Effector memory CD4-positive, alpha-beta T cell (primary cell): ENCODE results near the gene NFATC2.

ENCODE experiments used
- DNase-seq, 3 donors: peaks; one replicate each; pipeline ENCODE4 v3.0.0-alpha.2; 2020
- H3K27ac ChIP-seq: 2 replicates; pipeline ENCODE4 v1.7.0; 2013; ENCODE audit warnings: mild to moderate bottlenecking, low read length, moderate library complexity; ENCODE audit not compliant: insufficient read depth, poor library complexity, severe bottlenecking
- H3K27me3 ChIP-seq: replicated peaks from 2 replicates; pipeline ENCODE4 v1.7.0; 2013; ENCODE audit warnings: mild to moderate bottlenecking, low read length; ENCODE audit not compliant: insufficient read depth, control insufficient read depth, poor library complexity, severe bottlenecking
- H3K36me3 ChIP-seq: 2 replicates; pipeline ENCODE4 v1.7.0; 2013; ENCODE audit warnings: mild to moderate bottlenecking, low read length, moderate library complexity; ENCODE audit not compliant: control insufficient read depth, insufficient read depth
- H3K4me1 ChIP-seq: 2 replicates; pipeline ENCODE4 v1.7.0; 2013; ENCODE audit warnings: low read length, mild to moderate bottlenecking; ENCODE audit not compliant: control insufficient read depth, insufficient read depth, poor library complexity, severe bottlenecking
- H3K4me3 ChIP-seq: 2 replicates; pipeline ENCODE4 v1.7.0; 2013; ENCODE audit warnings: low read length, low read depth, mild to moderate bottlenecking; ENCODE audit not compliant: insufficient read depth, poor library complexity, severe bottlenecking
- H3K9me3 ChIP-seq: 2 replicates; pipeline ENCODE4 v1.7.0; 2013; ENCODE audit warnings: mild to moderate bottlenecking, low read length, moderate library complexity; ENCODE audit not compliant: control insufficient read depth

Gene NFATC2

GRCh38 chr20:51531141-51531710, 11.3 kb downstream of the NFATC2 start:
- DNase-seq: peak; percentile 50 to 75 (median 68)
- peak overlapping the region; percentile 74 for H3K27ac ChIP-seq

GRCh38 chr20:51529758-51530157, 12.8 kb downstream of the NFATC2 start:
- no peaks in the 10 kb centered on the region for H3K9me3 ChIP-seq
- peaks cover 71% of the 10 kb centered on the region for H3K4me1 ChIP-seq
- DNase-seq: peak; percentile 27 to 49 (median 30)
- no peak overlapping the region for H3K4me3 ChIP-seq
- peaks cover 4% of the 10 kb centered on the region for H3K36me3 ChIP-seq
- H3K27ac ChIP-seq: peak overlapping the region; percentile 67
- no peaks in the 10 kb centered on the region for H3K27me3 ChIP-seq

More at GRCh38 chr20:51531141-51531710, 11.3 kb downstream of the NFATC2 start:
- H3K9me3 ChIP-seq: no peaks in the 10 kb centered on the region
- peaks cover 4% of the 10 kb centered on the region for H3K36me3 ChIP-seq
- no peaks in the 10 kb centered on the region for H3K27me3 ChIP-seq
- no peak overlapping the region for H3K4me3 ChIP-seq
- H3K4me1 ChIP-seq: peaks cover 63% of the 10 kb centered on the region

- Histone ChIP-seq H3K4me3 (peak overlapping the region; percentile 29), H3K4me1 (peaks cover 72% of the 10 kb centered on the region), H3K27ac (peak overlapping the region; percentile 67), H3K36me3 (peaks cover 4% of the 10 kb centered on the region), H3K27me3 (no peaks in the 10 kb centered on the region), H3K9me3 (no peaks in the 10 kb centered on the region)
- DNase-seq: no peak
These were observed 13.3 kb downstream of the NFATC2 start for GRCh38 chr20:51529081-51529681.

GRCh38 chr20:51528263-51529027, 14.1 kb downstream of the NFATC2 start:
- Histone ChIP-seq H3K27ac (peak overlapping the region; percentile 67), H3K4me3 (peak overlapping the region; percentile 29), H3K27me3 (no peaks in the 10 kb centered on the region), H3K9me3 (no peaks in the 10 kb centered on the region), H3K36me3 (peaks cover 9% of the 10 kb centered on the region), H3K4me1 (peaks cover 69% of the 10 kb centered on the region)
- peak; percentile 27 to 38 (median 33) for DNase-seq

- H3K27me3 ChIP-seq: no peaks in the 10 kb centered on the region
- H3K36me3 ChIP-seq: peaks cover 20% of the 10 kb centered on the region
- DNase-seq: no peak
- no peak overlapping the region for H3K27ac ChIP-seq
- H3K4me1 ChIP-seq: peaks cover 54% of the 10 kb centered on the region
- no peak overlapping the region for H3K4me3 ChIP-seq
- H3K9me3 ChIP-seq: no peaks in the 10 kb centered on the region
These were observed 15.8 kb downstream of the NFATC2 start for GRCh38 chr20:51526754-51527153.

- H3K36me3 ChIP-seq: peaks cover 24% of the 10 kb centered on the region
- no peaks in the 10 kb centered on the region for H3K9me3 ChIP-seq
- peaks cover 47% of the 10 kb centered on the region for H3K4me1 ChIP-seq
- no peak for DNase-seq
- H3K27ac ChIP-seq: peak overlapping the region; percentile 71
- no peaks in the 10 kb centered on the region for H3K27me3 ChIP-seq
- H3K4me3 ChIP-seq: peak overlapping the region; percentile 18
These were observed 16.4 kb downstream of the NFATC2 start for GRCh38 chr20:51526106-51526470.

GRCh38 chr20:51525241-51526105, 17.0 kb downstream of the NFATC2 start:
- peaks cover 41% of the 10 kb centered on the region for H3K4me1 ChIP-seq
- peak overlapping the region; percentile 71 for H3K27ac ChIP-seq
- H3K36me3 ChIP-seq: peaks cover 24% of the 10 kb centered on the region
- DNase-seq: peak; percentile 34 to 54 (median 52)
- H3K9me3 ChIP-seq: no peaks in the 10 kb centered on the region
- no peaks in the 10 kb centered on the region for H3K27me3 ChIP-seq
- H3K4me3 ChIP-seq: peak overlapping the region; percentile 18

- DNase-seq: no peak
- Histone ChIP-seq H3K9me3 (no peaks in the 10 kb centered on the region), H3K36me3 (peaks cover 24% of the 10 kb centered on the region), H3K27ac (no peak overlapping the region), H3K4me1 (peaks cover 23% of the 10 kb centered on the region), H3K4me3 (no peak overlapping the region), H3K27me3 (no peaks in the 10 kb centered on the region)
These were observed 19.1 kb downstream of the NFATC2 start for GRCh38 chr20:51523276-51524013.

GRCh38 chr20:51522207-51522606, 20.3 kb downstream of the NFATC2 start:
- Histone ChIP-seq H3K4me3 (no peak overlapping the region), H3K9me3 (no peaks in the 10 kb centered on the region), H3K27me3 (no peaks in the 10 kb centered on the region), H3K36me3 (peaks cover 32% of the 10 kb centered on the region), H3K4me1 (peaks cover 23% of the 10 kb centered on the region), H3K27ac (no peak overlapping the region)
- no peak for DNase-seq
